ENCODE measurements around the gene C6orf52.

C6orf52 gene

GRCh38 chr6:10684618-10685017, 9.8 kb downstream of the C6orf52 start:
- ChIA-PET CTCF (no interaction called here), POLR2A (no interaction called here)
- no peaks in the 10 kb centered on the region for H3K9me3 ChIP-seq (ENCODE audit: control insufficient read depth, insufficient read depth, low read depth, low read length)
- TF ChIP-seq GFI1B (tag by site-specific recombination; IDR thresholded peaks at IDR 0.05) (no peak), KLF1 (tag by site-specific recombination; IDR thresholded peaks at IDR 0.05) (no peak), ZNF654 (tag by site-specific recombination; IDR thresholded peaks at IDR 0.05; ENCODE audit: low read depth) (no peak), ZBTB20 (tag by site-specific recombination; IDR thresholded peaks at IDR 0.05) (no peak), ZNF701 (tag by site-specific recombination; IDR thresholded peaks at IDR 0.05) (no peak), ZNF202 (tag by site-specific recombination; IDR thresholded peaks at IDR 0.05; ENCODE audit: borderline replicate concordance) (no peak), ZBTB8A (tag by site-specific recombination; IDR thresholded peaks at IDR 0.05) (no peak), ZNF626 (tag by site-specific recombination; IDR thresholded peaks at IDR 0.05) (no peak), ZNF658 (tag by site-specific recombination; IDR thresholded peaks at IDR 0.05) (no peak), PRDM1 (tag by site-specific recombination; IDR thresholded peaks at IDR 0.05) (no peak), ZNF366 (tag by site-specific recombination; conservative IDR thresholded peaks at IDR 0.05) (no peak), FEZF1 (tag by site-specific recombination; IDR thresholded peaks at IDR 0.05) (no peak), ZNF133 (tag by site-specific recombination; IDR thresholded peaks at IDR 0.05) (no peak), ZNF837 (tag by site-specific recombination; IDR thresholded peaks at IDR 0.05) (no peak), TRIM28 (IDR thresholded peaks at IDR 0.05; ENCODE audit: borderline replicate concordance, low read length) (no peak)
- TF ChIP-seq, protein P1, sequence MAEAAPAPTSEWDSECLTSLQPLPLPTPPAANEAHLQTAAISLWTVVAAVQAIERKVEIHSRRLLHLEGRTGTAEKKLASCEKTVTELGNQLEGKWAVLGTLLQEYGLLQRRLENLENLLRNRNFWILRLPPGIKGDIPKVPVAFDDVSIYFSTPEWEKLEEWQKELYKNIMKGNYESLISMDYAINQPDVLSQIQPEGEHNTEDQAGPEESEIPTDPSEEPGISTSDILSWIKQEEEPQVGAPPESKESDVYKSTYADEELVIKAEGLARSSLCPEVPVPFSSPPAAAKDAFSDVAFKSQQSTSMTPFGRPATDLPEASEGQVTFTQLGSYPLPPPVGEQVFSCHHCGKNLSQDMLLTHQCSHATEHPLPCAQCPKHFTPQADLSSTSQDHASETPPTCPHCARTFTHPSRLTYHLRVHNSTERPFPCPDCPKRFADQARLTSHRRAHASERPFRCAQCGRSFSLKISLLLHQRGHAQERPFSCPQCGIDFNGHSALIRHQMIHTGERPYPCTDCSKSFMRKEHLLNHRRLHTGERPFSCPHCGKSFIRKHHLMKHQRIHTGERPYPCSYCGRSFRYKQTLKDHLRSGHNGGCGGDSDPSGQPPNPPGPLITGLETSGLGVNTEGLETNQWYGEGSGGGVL (tag by site-specific recombination; IDR thresholded peaks at IDR 0.05), result no peak
- TF ChIP-seq, protein P2, sequence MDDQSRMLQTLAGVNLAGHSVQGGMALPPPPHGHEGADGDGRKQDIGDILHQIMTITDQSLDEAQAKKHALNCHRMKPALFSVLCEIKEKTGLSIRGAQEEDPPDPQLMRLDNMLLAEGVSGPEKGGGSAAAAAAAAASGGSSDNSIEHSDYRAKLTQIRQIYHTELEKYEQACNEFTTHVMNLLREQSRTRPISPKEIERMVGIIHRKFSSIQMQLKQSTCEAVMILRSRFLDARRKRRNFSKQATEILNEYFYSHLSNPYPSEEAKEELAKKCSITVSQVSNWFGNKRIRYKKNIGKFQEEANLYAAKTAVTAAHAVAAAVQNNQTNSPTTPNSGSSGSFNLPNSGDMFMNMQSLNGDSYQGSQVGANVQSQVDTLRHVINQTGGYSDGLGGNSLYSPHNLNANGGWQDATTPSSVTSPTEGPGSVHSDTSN (CRISPR knock-in tag; IDR thresholded peaks at IDR 0.05), result no peak
- TF ChIP-seq, protein P3, sequence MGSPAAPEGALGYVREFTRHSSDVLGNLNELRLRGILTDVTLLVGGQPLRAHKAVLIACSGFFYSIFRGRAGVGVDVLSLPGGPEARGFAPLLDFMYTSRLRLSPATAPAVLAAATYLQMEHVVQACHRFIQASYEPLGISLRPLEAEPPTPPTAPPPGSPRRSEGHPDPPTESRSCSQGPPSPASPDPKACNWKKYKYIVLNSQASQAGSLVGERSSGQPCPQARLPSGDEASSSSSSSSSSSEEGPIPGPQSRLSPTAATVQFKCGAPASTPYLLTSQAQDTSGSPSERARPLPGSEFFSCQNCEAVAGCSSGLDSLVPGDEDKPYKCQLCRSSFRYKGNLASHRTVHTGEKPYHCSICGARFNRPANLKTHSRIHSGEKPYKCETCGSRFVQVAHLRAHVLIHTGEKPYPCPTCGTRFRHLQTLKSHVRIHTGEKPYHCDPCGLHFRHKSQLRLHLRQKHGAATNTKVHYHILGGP (tag by site-specific recombination; IDR thresholded peaks at IDR 0.05), result no peak
- no peak overlapping the region for H3K27ac ChIP-seq (ENCODE audit: extremely low read depth, low read depth, low read length)
- no peaks in the 10 kb centered on the region for H3K36me3 ChIP-seq (ENCODE audit: control insufficient read depth in 2 of 2, insufficient read depth in 1 of 2, low read length in 2 of 2)
- no peak overlapping the region for H3K4me3 ChIP-seq (ENCODE audit: low read depth, low read length)
- no peaks in the 10 kb centered on the region for H3K4me1 ChIP-seq (ENCODE audit: control insufficient read depth, insufficient read depth, low read length)

DNA sequence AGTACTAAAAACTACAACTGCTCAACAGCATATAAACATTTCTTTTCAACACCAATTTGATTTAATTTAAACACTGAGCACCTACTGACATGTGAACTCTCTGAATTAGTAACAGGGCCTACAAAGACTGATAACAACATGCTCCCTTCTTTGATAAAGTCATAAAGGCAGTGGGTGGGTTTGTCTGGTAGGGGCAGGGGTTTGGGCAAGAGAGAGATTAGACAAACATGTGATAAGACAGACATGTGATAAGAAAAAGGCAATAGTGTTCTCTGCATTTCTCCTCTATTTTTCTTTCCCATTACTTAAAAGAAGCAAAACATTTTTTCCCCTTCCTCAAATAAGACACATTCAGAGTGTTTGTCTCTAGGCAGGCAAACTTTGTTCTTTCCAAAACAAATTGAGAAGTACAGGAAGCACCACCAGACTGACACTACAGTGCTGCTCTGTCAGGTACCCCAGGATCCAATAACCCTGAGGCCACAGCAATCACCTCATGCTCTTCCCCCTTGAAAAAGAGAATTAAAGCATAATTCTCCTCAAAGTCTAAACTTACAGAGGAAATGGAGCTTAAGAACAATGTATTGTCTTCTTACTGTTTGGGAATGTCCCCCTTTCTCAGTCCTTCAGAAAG, 11.9 kb downstream of the C6orf52 start:
- POLR2A ChIA-PET, result no interaction called here

More for the DNA sequence above, 11.9 kb downstream of the C6orf52 start:
- Histone ChIP-seq H3K9me3 (ENCODE audit: control insufficient read depth, insufficient read depth, low read depth, low read length) (no peaks in the 10 kb centered on the region), H3K4me3 (ENCODE audit: low read depth, low read length) (no peak overlapping the region), H3K36me3 (ENCODE audit: control insufficient read depth in 2 of 2, insufficient read depth in 1 of 2, low read length in 2 of 2) (no peaks in the 10 kb centered on the region), H3K27ac (ENCODE audit: extremely low read depth, low read depth, low read length) (no peak overlapping the region), H3K4me1 (ENCODE audit: control insufficient read depth, insufficient read depth, low read length) (no peaks in the 10 kb centered on the region)
- no peak for TF ChIP-seq ZNF155 (tag by site-specific recombination; IDR thresholded peaks at IDR 0.05)
- no peak for TF ChIP-seq SP7 (tag by site-specific recombination; IDR thresholded peaks at IDR 0.05)
- TF ChIP-seq ZNF10 (tag by site-specific recombination; IDR thresholded peaks at IDR 0.05), result no peak
- no peak for TF ChIP-seq ZNF23 (tag by site-specific recombination; IDR thresholded peaks at IDR 0.05; ENCODE audit: borderline replicate concordance)
- TF ChIP-seq ZNF837 (tag by site-specific recombination; IDR thresholded peaks at IDR 0.05), result no peak
- TF ChIP-seq ZFP41 (tag by site-specific recombination; IDR thresholded peaks at IDR 0.05; ENCODE audit: borderline replicate concordance), result no peak
- no peak for TF ChIP-seq ZNF26 (tag by site-specific recombination; IDR thresholded peaks at IDR 0.05)
- TF ChIP-seq ZNF777 (tag by site-specific recombination; IDR thresholded peaks at IDR 0.05; ENCODE audit: borderline replicate concordance), result no peak
- no peak for TF ChIP-seq ZNF585B (tag by site-specific recombination; IDR thresholded peaks at IDR 0.05)
- no peak for TF ChIP-seq ZNF677 (tag by site-specific recombination; IDR thresholded peaks at IDR 0.05)
- TF ChIP-seq ZNF223 (tag by site-specific recombination; IDR thresholded peaks at IDR 0.05), result no peak
- TF ChIP-seq, protein P4, sequence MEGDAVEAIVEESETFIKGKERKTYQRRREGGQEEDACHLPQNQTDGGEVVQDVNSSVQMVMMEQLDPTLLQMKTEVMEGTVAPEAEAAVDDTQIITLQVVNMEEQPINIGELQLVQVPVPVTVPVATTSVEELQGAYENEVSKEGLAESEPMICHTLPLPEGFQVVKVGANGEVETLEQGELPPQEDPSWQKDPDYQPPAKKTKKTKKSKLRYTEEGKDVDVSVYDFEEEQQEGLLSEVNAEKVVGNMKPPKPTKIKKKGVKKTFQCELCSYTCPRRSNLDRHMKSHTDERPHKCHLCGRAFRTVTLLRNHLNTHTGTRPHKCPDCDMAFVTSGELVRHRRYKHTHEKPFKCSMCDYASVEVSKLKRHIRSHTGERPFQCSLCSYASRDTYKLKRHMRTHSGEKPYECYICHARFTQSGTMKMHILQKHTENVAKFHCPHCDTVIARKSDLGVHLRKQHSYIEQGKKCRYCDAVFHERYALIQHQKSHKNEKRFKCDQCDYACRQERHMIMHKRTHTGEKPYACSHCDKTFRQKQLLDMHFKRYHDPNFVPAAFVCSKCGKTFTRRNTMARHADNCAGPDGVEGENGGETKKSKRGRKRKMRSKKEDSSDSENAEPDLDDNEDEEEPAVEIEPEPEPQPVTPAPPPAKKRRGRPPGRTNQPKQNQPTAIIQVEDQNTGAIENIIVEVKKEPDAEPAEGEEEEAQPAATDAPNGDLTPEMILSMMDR (tag by site-specific recombination; IDR thresholded peaks at IDR 0.05), result no peak
- no peak for TF ChIP-seq ZNF175 (tag by site-specific recombination; IDR thresholded peaks at IDR 0.05)
- CTCF ChIA-PET, result interaction anchor here (1.1 kb wide), 1 partner anchor 119 kb away, joined by 3 read pairs; no protein-coding TSS in a partner anchor
